Measurements from ENCODE around the gene HOXB4. TPM values are rescaled to one million over a fixed set of nuclear protein-coding genes. Genes with fewer than 3 reads are reported as not detected.

The HOXB4 gene
- total RNA-seq, 2 experiments from 2014 or later: 7.4 to 8.9 TPM

DNA sequence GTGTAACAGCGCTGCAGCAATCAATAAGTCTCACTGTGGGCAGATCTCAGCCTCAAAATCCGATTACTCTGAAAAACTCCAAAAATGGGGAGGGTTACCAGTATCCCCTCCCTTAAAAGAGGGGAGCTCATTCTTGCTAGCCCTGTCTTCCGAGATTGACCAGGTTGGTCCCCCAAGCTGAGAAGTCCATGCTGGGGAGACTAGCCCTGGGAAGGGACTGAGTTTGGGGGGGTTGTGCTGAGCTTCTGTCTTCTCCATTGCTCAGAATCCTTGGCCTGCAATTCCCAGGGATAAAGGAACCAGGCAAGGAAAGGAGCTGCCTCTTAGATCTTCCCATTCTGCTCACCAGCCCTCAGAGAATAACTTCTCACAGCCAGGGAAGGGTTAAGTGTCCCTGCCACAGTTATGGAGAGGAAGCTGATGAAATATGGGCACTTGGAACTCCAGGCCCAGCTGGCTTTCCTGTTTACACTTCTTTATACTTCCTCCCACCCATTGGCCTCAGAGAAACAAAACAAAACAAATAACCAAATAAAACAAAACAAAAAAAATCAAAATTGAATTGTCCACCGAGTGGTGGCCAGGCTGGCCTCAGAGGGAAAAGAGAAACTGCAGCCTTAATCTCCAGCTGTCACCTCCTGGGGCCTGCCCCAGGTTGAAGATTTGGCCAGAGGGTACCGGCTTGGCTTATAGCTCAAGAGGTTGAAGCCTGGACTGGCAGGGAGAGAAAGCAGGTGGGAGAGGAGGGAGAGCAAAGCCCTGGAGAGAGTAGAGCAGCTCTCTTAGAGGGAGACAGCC is 9.3 kb upstream of the HOXB4 start:
- POLR2A ChIA-PET: interaction anchor here (1.0 to 1.6 kb wide), 5 partner anchors 120 to 242 kb away, joined by 3 to 6 read pairs (median 4); no protein-coding TSS in a partner anchor

DNA sequence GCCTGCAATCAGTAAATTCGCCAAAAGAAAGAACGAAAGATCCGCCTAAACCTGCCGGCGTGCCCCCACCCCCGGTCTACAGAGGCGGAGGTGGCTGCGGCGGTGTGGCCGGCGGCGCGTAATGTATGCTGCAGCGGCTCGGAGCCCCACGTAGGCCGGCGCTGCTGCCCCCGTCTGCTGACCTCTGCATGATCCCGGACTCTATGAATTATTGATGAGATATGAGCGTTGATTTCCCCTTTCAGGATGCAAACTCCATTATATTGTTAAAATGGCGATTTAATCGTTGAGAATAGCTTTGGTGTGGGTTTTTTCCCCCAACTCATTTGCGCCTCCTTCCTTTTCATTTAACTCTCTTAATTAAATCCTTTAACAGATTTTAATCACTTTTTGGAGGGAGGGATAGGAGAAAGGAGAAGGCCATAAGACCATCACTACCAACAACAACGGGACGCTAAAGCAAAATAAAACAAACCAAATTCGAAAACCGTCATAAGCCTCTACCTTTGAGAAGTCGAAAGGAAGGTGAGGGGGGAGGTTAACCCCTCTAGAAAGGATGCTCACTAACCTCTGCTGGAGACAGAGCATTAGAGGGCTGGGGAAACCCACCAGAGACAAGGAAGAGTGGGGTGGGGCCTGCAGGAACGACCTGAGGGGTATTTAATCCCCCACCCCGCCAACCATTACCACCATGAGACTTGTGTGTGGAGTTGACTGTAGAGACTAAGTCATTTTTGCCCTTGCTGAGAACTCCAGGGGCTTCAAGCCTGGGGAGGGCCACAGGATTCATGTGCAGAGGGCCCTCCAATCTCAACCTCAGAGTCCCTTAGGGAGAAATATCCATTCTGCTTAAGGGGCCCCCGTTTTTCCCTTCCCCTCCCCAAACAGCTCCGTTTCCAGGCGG is 8.5 kb upstream of the HOXB4 start:
- H3K27ac ChIP-seq (ENCODE audit: low read depth, low read length, poor library complexity, severe bottlenecking): no peak overlapping the region
- no TSS peak for BruUV-seq (replicated peaks)
- H3K79me2 ChIP-seq (ENCODE audit: insufficient read depth, low read depth, low read length): no peaks in the 10 kb centered on the region
- H3K9me3 ChIP-seq (ENCODE audit: low read length): no peaks in the 10 kb centered on the region
- H4K20me1 ChIP-seq (ENCODE audit: insufficient read depth, low read length): no peaks in the 10 kb centered on the region
- H2AFZ ChIP-seq (ENCODE audit: low read length): peak overlapping the region; percentile 83; the same call in 1 of the 2 replicates
- H3K4me1 ChIP-seq (ENCODE audit: insufficient read depth, low read length, poor library complexity, severe bottlenecking): peaks cover 32% of the 10 kb centered on the region
- no peak for DNase-seq (ENCODE audit: low spot score)
- H3K9me2 ChIP-seq (ENCODE audit: insufficient read depth, low read length): no peaks in the 10 kb centered on the region
- intact Hi-C loops (cut with micrococcal nuclease; ENCODE audit: unreplicated experiment): no loop called here
- H3K36me3 ChIP-seq (ENCODE audit: insufficient read depth, low read length): no peaks in the 10 kb centered on the region
- H3K4me2 ChIP-seq (ENCODE audit: low read length): peak overlapping the region; percentile 69
- ChIA-PET POLR2A (interaction anchor here (0.6 to 1.6 kb wide), 3 partner anchors 135 to 235 kb away, joined by 3 to 7 read pairs (median 4); no protein-coding TSS in a partner anchor), CTCF (ENCODE audit: unreplicated experiment) (no interaction called here)
- peak overlapping the region; percentile 63 for H3K4me3 ChIP-seq (ENCODE audit: low read depth, low read length, poor library complexity, severe bottlenecking)
- TF ChIP-seq, protein P1, sequence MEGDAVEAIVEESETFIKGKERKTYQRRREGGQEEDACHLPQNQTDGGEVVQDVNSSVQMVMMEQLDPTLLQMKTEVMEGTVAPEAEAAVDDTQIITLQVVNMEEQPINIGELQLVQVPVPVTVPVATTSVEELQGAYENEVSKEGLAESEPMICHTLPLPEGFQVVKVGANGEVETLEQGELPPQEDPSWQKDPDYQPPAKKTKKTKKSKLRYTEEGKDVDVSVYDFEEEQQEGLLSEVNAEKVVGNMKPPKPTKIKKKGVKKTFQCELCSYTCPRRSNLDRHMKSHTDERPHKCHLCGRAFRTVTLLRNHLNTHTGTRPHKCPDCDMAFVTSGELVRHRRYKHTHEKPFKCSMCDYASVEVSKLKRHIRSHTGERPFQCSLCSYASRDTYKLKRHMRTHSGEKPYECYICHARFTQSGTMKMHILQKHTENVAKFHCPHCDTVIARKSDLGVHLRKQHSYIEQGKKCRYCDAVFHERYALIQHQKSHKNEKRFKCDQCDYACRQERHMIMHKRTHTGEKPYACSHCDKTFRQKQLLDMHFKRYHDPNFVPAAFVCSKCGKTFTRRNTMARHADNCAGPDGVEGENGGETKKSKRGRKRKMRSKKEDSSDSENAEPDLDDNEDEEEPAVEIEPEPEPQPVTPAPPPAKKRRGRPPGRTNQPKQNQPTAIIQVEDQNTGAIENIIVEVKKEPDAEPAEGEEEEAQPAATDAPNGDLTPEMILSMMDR (conservative IDR thresholded peaks at IDR 0.05; ENCODE audit: low read length): no peak
- 0 out of 2 replicates have a peak, but pooled peaks have one; percentile 13 for TF ChIP-seq EZH2phosphoT487 (IDR thresholded peaks at IDR 0.05; ENCODE audit: borderline replicate concordance, low read depth, low read length)

More for the DNA sequence above, 9.3 kb upstream of the HOXB4 start:
- intact Hi-C loops (cut with micrococcal nuclease; ENCODE audit: unreplicated experiment): no loop called here
- TF ChIP-seq, protein P1 (conservative IDR thresholded peaks at IDR 0.05; ENCODE audit: low read length): no peak
- no peak for TF ChIP-seq EZH2phosphoT487 (IDR thresholded peaks at IDR 0.05; ENCODE audit: borderline replicate concordance, low read depth, low read length)
- Histone ChIP-seq H3K4me3 (ENCODE audit: low read depth, low read length, poor library complexity, severe bottlenecking) (no peak overlapping the region), H3K9me3 (ENCODE audit: low read length) (no peaks in the 10 kb centered on the region), H3K79me2 (ENCODE audit: insufficient read depth, low read depth, low read length) (no peaks in the 10 kb centered on the region), H3K36me3 (ENCODE audit: insufficient read depth, low read length) (no peaks in the 10 kb centered on the region), H4K20me1 (ENCODE audit: insufficient read depth, low read length) (no peaks in the 10 kb centered on the region), H3K4me1 (ENCODE audit: insufficient read depth, low read length, poor library complexity, severe bottlenecking) (peaks cover 32% of the 10 kb centered on the region), H3K9me2 (ENCODE audit: insufficient read depth, low read length) (no peaks in the 10 kb centered on the region), H2AFZ (ENCODE audit: low read length) (0 out of 2 replicates have a peak overlapping the region, but pooled peaks have one; percentile 6), H3K27ac (ENCODE audit: low read depth, low read length, poor library complexity, severe bottlenecking) (no peak overlapping the region), H3K4me2 (ENCODE audit: low read length) (peak overlapping the region; percentile 3; the same call in 1 of the 2 replicates)
- no TSS peak for BruUV-seq (replicated peaks)
- DNase-seq (ENCODE audit: low spot score): peak; percentile 31
- CTCF ChIA-PET (ENCODE audit: unreplicated experiment): no interaction called here

Measured in OCI-LY7 (cell line).